ENCODE measurements around the gene SP4.

Gene SP4

DNA sequence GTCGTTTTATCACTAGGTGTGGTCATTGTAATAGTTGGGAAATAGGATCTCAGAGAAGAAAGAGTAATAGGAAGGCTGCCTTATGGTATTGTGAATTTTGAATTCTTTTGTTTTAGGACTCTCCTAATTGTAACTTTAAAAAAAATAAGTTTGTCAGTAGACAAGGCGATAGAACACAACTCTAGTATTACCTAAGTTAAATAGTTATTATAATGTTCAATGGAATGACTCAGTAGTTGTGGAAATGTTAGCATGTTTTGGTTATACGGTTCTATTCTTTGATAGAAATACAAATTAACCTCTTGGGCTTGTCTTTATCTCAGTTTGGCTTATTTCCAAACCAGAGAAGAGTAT is 116.4 kb downstream of the SP4 start:
- Histone ChIP-seq H3K27me3 (ENCODE audit: control insufficient read depth, insufficient read depth, low read length, poor library complexity, severe bottlenecking) (peaks cover 45% of the 10 kb centered on the region), H3K4me3 (ENCODE audit: insufficient read depth, low read depth, low read length) (no peak overlapping the region), H3K9me3 (ENCODE audit: control insufficient read depth, low read length) (no peaks in the 10 kb centered on the region), H3K36me3 (ENCODE audit: control insufficient read depth, insufficient read depth, low read length) (no peaks in the 10 kb centered on the region), H3K4me1 (ENCODE audit: control insufficient read depth, insufficient read depth, low read length) (peaks cover 5% of the 10 kb centered on the region), H3K27ac (ENCODE audit: insufficient read depth, low read depth, low read length, poor library complexity, severe bottlenecking) (no peak overlapping the region)
- WGBS, 2 experiments = 40 to 63% methylated on average over 1 to 3 of the region's 3 CpGs

DNA sequence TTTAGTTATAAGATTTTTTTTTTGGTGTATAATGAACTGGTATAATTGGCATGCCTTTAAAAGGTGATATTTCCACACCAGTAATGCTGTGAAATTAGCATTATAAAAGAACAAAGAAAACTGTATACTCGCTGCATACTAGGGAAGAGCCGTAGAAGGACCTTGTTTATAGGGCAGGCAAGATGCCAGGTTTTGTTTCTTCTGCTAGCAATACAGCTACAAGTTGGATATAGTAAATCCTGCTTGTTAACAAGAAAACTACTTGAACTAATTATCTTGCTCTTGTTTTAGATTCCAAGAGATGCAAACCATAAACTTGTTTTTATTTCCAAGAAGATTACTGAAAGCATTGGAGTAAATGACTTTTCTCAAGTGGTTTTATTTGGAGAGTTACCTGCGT is 116.8 kb downstream of the SP4 start:
- peaks cover 45% of the 10 kb centered on the region for H3K27me3 ChIP-seq (ENCODE audit: control insufficient read depth, insufficient read depth, low read length, poor library complexity, severe bottlenecking)

DNA sequence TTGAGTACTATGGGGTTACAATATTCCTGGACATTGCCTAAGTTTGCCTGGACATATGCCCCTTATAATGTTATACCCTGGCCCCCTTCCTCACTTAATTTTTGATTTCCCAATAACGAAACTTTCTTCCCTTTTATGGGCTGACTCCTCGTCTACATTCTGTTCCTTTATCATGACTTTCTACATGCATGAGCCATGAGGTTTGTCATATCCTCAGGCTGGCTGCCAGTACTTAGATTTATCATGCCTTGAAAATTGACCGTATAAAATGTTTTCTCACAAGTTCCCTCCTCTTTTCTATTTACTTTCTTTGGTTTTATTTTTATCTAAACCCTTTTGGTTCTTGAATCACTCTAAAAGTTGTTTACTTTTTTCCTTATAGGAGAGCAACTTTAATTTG is 119.6 kb downstream of the SP4 start:
- Histone ChIP-seq H3K9me3 (ENCODE audit: control insufficient read depth, low read length) (no peaks in the 10 kb centered on the region), H3K36me3 (ENCODE audit: control insufficient read depth, insufficient read depth, low read length) (no peaks in the 10 kb centered on the region), H3K4me1 (ENCODE audit: control insufficient read depth, insufficient read depth, low read length) (peaks cover 5% of the 10 kb centered on the region), H3K27ac (ENCODE audit: insufficient read depth, low read depth, low read length, poor library complexity, severe bottlenecking) (no peak overlapping the region), H3K27me3 (ENCODE audit: control insufficient read depth, insufficient read depth, low read length, poor library complexity, severe bottlenecking) (peaks cover 31% of the 10 kb centered on the region), H3K4me3 (ENCODE audit: insufficient read depth, low read depth, low read length) (no peak overlapping the region)
- 93 to 97% methylated on average over 3 of the region's 3 CpGs for WGBS, 2 experiments

More for the DNA sequence above, 116.8 kb downstream of the SP4 start:
- WGBS, 2 experiments = 45 to 48% methylated on average over 3 of the region's 3 CpGs
- Histone ChIP-seq H3K4me3 (ENCODE audit: insufficient read depth, low read depth, low read length) (no peak overlapping the region), H3K27ac (ENCODE audit: insufficient read depth, low read depth, low read length, poor library complexity, severe bottlenecking) (no peak overlapping the region), H3K4me1 (ENCODE audit: control insufficient read depth, insufficient read depth, low read length) (peaks cover 5% of the 10 kb centered on the region), H3K9me3 (ENCODE audit: control insufficient read depth, low read length) (no peaks in the 10 kb centered on the region), H3K36me3 (ENCODE audit: control insufficient read depth, insufficient read depth, low read length) (no peaks in the 10 kb centered on the region)

DNA sequence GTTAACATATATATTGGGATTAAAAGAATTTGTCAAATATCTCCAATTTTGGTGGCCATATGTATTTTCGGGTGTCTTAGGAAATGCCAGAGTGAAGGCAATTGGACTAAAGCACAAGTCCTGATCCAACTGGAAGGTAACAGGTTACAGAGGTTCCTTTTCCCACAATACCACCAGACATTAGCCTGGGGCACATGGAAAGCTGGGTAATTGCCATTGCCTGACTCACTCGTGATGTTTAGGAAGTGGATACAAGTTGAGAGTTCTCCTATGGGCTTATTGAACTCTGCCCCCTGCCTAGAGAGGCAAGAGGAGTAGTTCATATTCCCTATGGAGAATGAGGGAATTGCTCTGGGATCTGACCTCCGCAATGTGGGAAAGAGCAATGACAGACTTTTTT is 120.6 kb downstream of the SP4 start:
- Histone ChIP-seq H3K27me3 (ENCODE audit: control insufficient read depth, insufficient read depth, low read length, poor library complexity, severe bottlenecking) (peaks cover 21% of the 10 kb centered on the region), H3K36me3 (ENCODE audit: control insufficient read depth, insufficient read depth, low read length) (no peaks in the 10 kb centered on the region), H3K4me3 (ENCODE audit: insufficient read depth, low read depth, low read length) (no peak overlapping the region), H3K27ac (ENCODE audit: insufficient read depth, low read depth, low read length, poor library complexity, severe bottlenecking) (no peak overlapping the region), H3K9me3 (ENCODE audit: control insufficient read depth, low read length) (no peaks in the 10 kb centered on the region), H3K4me1 (ENCODE audit: control insufficient read depth, insufficient read depth, low read length) (peaks cover 4% of the 10 kb centered on the region)
- WGBS, 2 experiments = 93 to 96% methylated on average over 3 of the region's 3 CpGs

DNA sequence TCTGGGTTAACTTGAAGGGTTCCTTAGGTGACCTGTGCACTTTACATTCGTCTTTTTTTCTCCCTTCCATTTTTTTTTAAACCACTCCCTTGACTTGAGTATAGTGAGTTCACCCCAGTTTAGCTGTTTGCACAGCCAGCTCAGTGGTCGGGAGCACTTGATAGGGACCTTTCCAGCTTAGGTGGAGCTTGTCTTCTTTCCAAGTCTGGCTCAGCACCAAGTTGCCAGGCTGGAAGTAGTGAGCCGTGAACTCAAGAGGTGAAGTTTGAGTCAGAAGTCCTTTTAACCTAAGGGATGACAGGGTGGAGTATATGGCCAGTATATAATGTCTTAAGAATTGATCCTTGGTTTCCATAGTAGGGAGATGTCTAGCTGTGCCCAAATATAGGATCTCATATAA is 122.2 kb downstream of the SP4 start:
- 96 to 98% methylated on average over 3 of the region's 3 CpGs for WGBS, 2 experiments
- H3K36me3 ChIP-seq (ENCODE audit: control insufficient read depth, insufficient read depth, low read length) = no peaks in the 10 kb centered on the region
- no peaks in the 10 kb centered on the region for H3K4me1 ChIP-seq (ENCODE audit: control insufficient read depth, insufficient read depth, low read length)
- H3K27ac ChIP-seq (ENCODE audit: insufficient read depth, low read depth, low read length, poor library complexity, severe bottlenecking) = no peak overlapping the region
- H3K27me3 ChIP-seq (ENCODE audit: control insufficient read depth, insufficient read depth, low read length, poor library complexity, severe bottlenecking) = peaks cover 5% of the 10 kb centered on the region
- no peak overlapping the region for H3K4me3 ChIP-seq (ENCODE audit: insufficient read depth, low read depth, low read length)
- H3K9me3 ChIP-seq (ENCODE audit: control insufficient read depth, low read length) = no peaks in the 10 kb centered on the region

DNA sequence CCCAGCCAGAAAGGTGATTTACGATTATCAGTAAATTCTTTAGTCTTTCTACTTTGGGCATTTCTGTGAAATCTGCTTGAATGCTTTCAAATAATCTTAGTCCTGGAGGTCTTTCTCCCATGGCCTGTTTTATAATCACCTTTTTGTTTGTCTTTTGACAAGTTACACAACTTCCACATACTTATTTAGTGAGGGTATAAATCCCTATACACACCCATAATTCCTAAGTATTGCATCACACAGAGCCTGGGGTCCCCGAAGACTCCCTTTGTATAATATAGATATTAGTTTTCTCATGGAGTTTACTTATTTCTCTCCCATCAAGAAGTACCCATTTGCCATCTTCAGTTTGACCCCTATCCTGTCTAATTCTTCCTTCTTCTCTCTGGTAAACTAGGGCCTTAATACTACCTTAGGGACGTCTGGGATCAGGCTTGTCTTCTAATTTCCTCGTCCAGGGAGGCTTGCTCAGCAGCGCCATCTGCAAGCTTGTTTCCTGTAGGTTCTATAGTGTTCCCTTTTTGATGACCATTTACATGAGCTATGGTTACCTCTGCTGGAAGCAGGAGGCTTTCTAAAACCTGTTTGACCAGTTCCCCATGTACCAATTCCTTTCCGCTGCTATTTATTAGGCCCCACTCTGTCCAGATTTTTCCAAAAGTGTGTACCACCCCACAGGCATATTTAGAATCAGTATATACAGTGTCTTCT is 123.1 kb downstream of the SP4 start:
- WGBS, 2 experiments = 75 to 79% methylated on average over 5 of the region's 6 CpGs
- Histone ChIP-seq H3K36me3 (ENCODE audit: control insufficient read depth, insufficient read depth, low read length) (no peaks in the 10 kb centered on the region), H3K27me3 (ENCODE audit: control insufficient read depth, insufficient read depth, low read length, poor library complexity, severe bottlenecking) (no peaks in the 10 kb centered on the region), H3K9me3 (ENCODE audit: control insufficient read depth, low read length) (no peaks in the 10 kb centered on the region), H3K4me3 (ENCODE audit: insufficient read depth, low read depth, low read length) (no peak overlapping the region), H3K4me1 (ENCODE audit: control insufficient read depth, insufficient read depth, low read length) (no peaks in the 10 kb centered on the region), H3K27ac (ENCODE audit: insufficient read depth, low read depth, low read length, poor library complexity, severe bottlenecking) (no peak overlapping the region)

DNA sequence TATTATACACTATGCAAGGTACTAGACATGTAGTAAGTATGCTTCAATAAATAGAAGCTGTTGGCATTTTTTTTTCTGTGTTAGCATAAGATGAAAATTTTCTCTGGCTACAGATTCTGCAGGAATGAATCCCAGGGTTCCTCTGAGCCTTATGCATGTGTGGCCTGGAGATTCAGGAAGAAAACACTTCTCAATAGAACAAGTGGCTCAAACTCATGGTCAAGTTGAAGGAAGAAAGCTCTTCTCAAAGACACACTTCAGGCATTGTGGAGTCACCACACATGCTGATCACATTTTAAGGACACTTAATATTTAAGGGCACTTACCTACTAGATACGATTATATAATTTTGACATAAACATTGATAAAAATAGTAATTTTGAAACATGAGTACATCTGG is 134.5 kb downstream of the SP4 start:
- H3K4me3 ChIP-seq (ENCODE audit: insufficient read depth, low read depth, low read length) = no peak overlapping the region
- H3K9me3 ChIP-seq (ENCODE audit: control insufficient read depth, low read length) = no peaks in the 10 kb centered on the region
- H3K27me3 ChIP-seq (ENCODE audit: control insufficient read depth, insufficient read depth, low read length, poor library complexity, severe bottlenecking) = no peaks in the 10 kb centered on the region
- H3K27ac ChIP-seq (ENCODE audit: insufficient read depth, low read depth, low read length, poor library complexity, severe bottlenecking) = no peak overlapping the region
- no peaks in the 10 kb centered on the region for H3K36me3 ChIP-seq (ENCODE audit: control insufficient read depth, insufficient read depth, low read length)
- H3K4me1 ChIP-seq (ENCODE audit: control insufficient read depth, insufficient read depth, low read length) = no peaks in the 10 kb centered on the region
- no CpG with 5 or more reads among the region's 1 CpG for WGBS, 2 experiments
